Lower lobe of right lung (tissue), 2 donors: ENCODE measurements around the gene IQSEC3. TPM values are rescaled to one million over a fixed set of nuclear protein-coding genes. Genes with fewer than 3 reads are reported as not detected.

Experiments used
- ATAC-seq, 2 donors: fragments of 200-7000 bp; cut with Tn5 transposase; one replicate each; pipeline ENCODE4 v1.9.1; 2020 to 2022; ENCODE audit warnings: mild to moderate bottlenecking in 2 of 2, moderate library complexity in 2 of 2
- DNase-seq: peaks from one replicate; pipeline ENCODE4 v3.0.0-alpha.2; 2020
- H3K27ac ChIP-seq: fragments of 200-600 bp; one replicate; pipeline ENCODE4 v1.8.0; 2022
- H3K27me3 ChIP-seq: fragments of 200-600 bp; one replicate; pipeline ENCODE4 v1.8.0; 2022; ENCODE audit warnings: low read depth
- H3K36me3 ChIP-seq: fragments of 200-600 bp; one replicate; pipeline ENCODE4 v1.8.0; 2022; ENCODE audit warnings: mild to moderate bottlenecking
- H3K4me1 ChIP-seq: fragments of 200-600 bp; one replicate; pipeline ENCODE4 v1.8.0; 2022
- H3K4me3 ChIP-seq: fragments of 200-600 bp; one replicate; pipeline ENCODE4 v1.8.0; 2022; ENCODE audit warnings: mild to moderate bottlenecking
- H3K9me3 ChIP-seq: fragments of 200-600 bp; one replicate; pipeline ENCODE4 v1.8.0; 2022
- CTCF ChIP-seq: fragments of 200-600 bp; IDR thresholded peaks from one replicate; pipeline ENCODE4 v1.8.0; 2022; ENCODE audit warnings: antibody characterized with exemption, mild to moderate bottlenecking
- intact Hi-C: fragments of 100-400 bp; cut with DNase I; formaldehyde crosslinking; loops from one replicate; pipeline ENCODE4 v1.11.0; 2022
- total RNA-seq: library from RNA; stranded (reverse); fragmentation: NEBNext Ultra II Directional; extraction: Animal tissue kit (Norgen Biotek cat#: 25700); gene quantifications from one replicate; pipeline ENCODE4 v1.2.1, GENCODE V29; 2021
- donor health status: DM: no; HTN: yes; CAD: no; lungs with severe emphysema.

Gene IQSEC3
- total RNA-seq, 1 donor from 2014 or later, result 10.7 TPM

GRCh38 chr12:87315-87714 is 20.7 kb downstream of the IQSEC3 start:
- Histone ChIP-seq H3K27ac (no peak overlapping the region), H3K4me1 (no peaks in the 10 kb centered on the region), H3K9me3 (peaks cover 6% of the 10 kb centered on the region), H3K36me3 (no peaks in the 10 kb centered on the region), H3K27me3 (no peaks in the 10 kb centered on the region), H3K4me3 (no peak overlapping the region)
- TF ChIP-seq CTCF, result no peak
- ATAC-seq (no peak), DNase-seq (no peak)
- intact Hi-C loops, result no loop called here

GRCh38 chr12:87856-88255 is 21.3 kb downstream of the IQSEC3 start:
- no peaks in the 10 kb centered on the region for H3K27me3 ChIP-seq
- DNase-seq, result no peak
- intact Hi-C loops, result no loop called here

GRCh38 chr12:89653-90052 is 23.1 kb downstream of the IQSEC3 start:
- peaks cover 6% of the 10 kb centered on the region for H3K9me3 ChIP-seq
- no peak overlapping the region for H3K4me3 ChIP-seq
- intact Hi-C loops, result no loop called here
- TF ChIP-seq CTCF, result no peak
- ATAC-seq (no peak), DNase-seq (no peak)
- no peaks in the 10 kb centered on the region for H3K36me3 ChIP-seq
- H3K27ac ChIP-seq, result no peak overlapping the region
- H3K4me1 ChIP-seq, result no peaks in the 10 kb centered on the region
- peaks cover 3% of the 10 kb centered on the region for H3K27me3 ChIP-seq

More at GRCh38 chr12:87856-88255, 21.3 kb downstream of the IQSEC3 start:
- Histone ChIP-seq H3K4me1 (no peaks in the 10 kb centered on the region), H3K27ac (no peak overlapping the region), H3K4me3 (no peak overlapping the region), H3K36me3 (no peaks in the 10 kb centered on the region), H3K9me3 (peaks cover 6% of the 10 kb centered on the region)
- ATAC-seq, result no peak
- TF ChIP-seq CTCF, result no peak

- Histone ChIP-seq H3K9me3 (peaks cover 6% of the 10 kb centered on the region), H3K36me3 (no peaks in the 10 kb centered on the region), H3K27ac (no peak overlapping the region), H3K4me3 (no peak overlapping the region), H3K4me1 (no peaks in the 10 kb centered on the region), H3K27me3 (peaks cover 7% of the 10 kb centered on the region)
- no peak for TF ChIP-seq CTCF
- intact Hi-C loops, result no loop called here
- ATAC-seq, result no peak
- no peak for DNase-seq
Observed at GRCh38 chr12:91213-91612, 24.6 kb downstream of the IQSEC3 start.

GRCh38 chr12:93266-94005 is 26.9 kb downstream of the IQSEC3 start:
- H3K4me1 ChIP-seq, result no peaks in the 10 kb centered on the region
- no peak overlapping the region for H3K4me3 ChIP-seq
- ATAC-seq (peak; percentile 43 to 69), DNase-seq (no peak)
- no peak for TF ChIP-seq CTCF
- peaks cover 12% of the 10 kb centered on the region for H3K27me3 ChIP-seq
- no peaks in the 10 kb centered on the region for H3K36me3 ChIP-seq
- intact Hi-C loops, result no loop called here
- H3K27ac ChIP-seq, result no peak overlapping the region
- H3K9me3 ChIP-seq, result peaks cover 6% of the 10 kb centered on the region
